ENCODE measurements around the gene TEX9.

The TEX9 gene

GRCh38 chr15:56456229-56456628 is 91.0 kb downstream of the TEX9 start:
- no peak for DNase-seq

- no peak for DNase-seq
Measured at GRCh38 chr15:56459096-56459495, 93.9 kb downstream of the TEX9 start.

GRCh38 chr15:56460071-56460470 is 94.8 kb downstream of the TEX9 start:
- DNase-seq, result no peak

DNA sequence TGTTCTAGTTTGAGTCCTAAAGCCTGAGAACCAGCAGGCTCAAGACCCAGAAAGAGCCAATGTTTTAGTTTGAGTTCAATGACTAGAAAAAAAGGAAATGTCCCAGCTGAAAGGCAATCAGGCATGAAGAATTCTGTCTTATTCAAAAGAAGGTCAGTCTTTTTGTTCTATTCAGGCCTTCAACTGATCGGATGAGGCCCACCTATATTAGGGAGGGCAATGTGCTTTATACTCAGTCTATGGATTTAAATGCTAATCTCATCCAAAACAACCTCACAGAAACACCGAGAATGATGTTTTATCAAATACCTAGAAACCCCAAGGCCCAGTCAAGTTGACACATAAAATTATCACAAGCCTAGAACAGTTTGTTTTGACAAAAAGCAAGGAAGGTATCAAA is 95.7 kb downstream of the TEX9 start:
- no peak for DNase-seq

DNA sequence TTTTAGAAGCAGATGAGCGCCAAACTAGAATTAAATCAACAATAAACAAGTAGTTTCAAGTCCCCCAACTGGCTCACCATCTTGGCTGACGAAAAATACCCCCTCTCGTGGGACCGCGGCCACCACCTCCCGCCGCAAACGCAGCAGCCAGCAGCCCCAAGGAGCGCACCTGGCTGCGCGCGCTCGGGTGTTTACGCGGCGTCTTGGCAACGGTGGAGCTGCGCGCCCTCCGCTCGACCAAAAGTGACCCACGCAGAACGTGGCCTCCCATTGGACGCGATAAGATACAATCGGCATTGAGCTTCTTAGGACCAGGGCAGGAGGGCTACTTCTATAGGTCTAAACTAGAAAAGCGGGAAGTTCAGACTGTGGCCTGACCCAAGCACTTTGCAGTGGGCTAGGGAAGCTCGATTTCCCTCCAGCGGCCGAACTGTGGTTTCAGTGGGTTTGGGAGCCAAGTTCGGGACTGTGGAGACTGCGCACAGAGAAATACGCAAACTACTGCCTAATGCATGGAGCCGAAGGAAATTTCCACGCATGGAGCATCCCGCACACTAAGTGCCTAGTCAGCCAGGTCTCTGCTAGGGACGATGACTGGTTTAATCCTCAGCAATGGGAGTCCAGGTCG is 99.8 kb downstream of the TEX9 start, which contains the start of gene MNS1:
Gene MNS1, minus strand, starts transcription at position 245 of the 628 bp plus-strand sequence. Its CDS starts 165 bp downstream, at position 80.
- no peak for DNase-seq

DNA sequence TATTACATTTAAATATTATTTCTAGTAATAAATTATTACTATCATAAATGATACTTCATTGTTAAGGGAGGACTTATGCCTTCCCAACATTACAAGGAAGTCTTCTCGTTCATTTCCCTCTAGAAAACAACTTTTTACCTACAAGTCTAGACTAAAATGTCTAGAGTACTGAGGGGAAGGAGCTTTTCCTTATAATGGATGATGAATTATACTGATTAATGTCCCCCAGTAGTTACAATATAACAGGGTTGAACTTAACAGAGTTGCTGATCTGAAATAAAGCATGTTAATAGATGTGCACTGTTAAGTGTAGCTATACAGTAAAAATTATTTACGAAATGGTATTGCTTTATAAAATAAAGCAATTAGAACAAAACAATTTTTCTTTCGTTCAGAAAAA is 102.4 kb downstream of the TEX9 start:
- DNase-seq, result no peak

DNA sequence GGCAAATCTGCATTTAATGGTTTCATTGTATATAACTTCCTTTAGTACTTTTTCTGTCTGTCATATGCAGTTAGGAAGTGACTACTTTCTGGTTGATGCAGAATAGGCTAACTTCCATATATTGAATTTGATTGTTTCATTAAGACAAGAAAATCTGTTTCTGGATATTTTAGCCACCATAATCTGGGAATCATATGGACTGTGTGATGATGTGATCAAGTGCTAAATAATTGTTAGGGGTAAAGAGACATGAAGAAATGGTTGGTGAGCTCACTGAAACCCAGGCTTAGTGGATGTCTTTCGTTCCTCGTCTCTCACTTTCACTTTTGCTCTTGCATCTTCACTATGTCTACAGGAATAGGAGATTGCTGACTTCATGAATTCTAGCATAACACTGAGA is 103.2 kb downstream of the TEX9 start:
- DNase-seq, result no peak

- no peak for DNase-seq
Measured at GRCh38 chr15:56469483-56469882, 104.3 kb downstream of the TEX9 start.

DNA sequence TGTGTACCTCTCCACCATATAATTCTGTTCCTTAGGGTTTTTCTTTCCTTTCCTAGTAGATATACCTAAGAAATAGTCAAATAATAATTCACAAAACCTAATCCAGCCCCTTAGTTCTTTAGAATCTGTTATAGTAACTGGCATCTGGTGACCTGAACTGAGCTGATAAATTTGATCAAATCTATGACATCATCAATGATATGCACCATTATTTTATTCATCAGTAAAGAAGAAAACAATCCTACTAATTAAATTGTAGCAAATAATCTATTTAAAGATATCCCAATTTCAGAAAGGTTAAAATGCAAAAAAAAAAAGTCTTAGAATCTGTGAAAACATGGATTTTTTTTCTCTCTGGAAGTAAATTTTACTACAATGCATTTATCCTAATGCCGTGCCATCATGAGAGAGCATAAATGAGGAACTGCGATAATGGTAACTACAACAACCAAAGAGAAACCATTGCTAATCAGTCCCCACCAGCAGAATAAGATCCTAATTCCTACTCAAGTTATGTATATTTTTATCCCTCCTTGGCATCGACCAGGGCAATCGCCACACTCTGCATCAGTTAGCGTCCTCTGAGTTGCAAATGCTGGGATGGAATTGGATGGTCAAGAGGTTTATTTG is 106.3 kb downstream of the TEX9 start:
- no peak for DNase-seq

- DNase-seq, result no peak
Measured at GRCh38 chr15:56472278-56472677, 107.1 kb downstream of the TEX9 start.

DNA sequence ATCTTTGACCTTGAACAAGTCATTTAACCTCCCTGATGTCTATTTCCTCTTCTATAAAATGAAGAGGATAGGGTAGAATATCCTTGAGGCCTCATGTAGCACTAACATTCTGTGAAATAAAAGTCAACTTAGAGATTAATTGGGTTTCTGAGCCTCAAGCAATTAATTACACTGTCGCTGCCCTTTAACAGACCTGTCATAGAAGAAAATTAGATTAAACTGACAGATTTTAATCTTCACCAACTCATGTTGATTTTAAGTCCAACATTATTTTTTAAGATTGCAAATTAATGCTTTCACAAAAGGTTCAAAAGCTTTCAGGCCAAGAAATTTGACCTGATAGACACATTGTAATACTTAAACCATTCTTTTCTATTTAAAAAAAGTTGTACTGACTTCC is 107.8 kb downstream of the TEX9 start:
- DNase-seq, result no peak

DNA sequence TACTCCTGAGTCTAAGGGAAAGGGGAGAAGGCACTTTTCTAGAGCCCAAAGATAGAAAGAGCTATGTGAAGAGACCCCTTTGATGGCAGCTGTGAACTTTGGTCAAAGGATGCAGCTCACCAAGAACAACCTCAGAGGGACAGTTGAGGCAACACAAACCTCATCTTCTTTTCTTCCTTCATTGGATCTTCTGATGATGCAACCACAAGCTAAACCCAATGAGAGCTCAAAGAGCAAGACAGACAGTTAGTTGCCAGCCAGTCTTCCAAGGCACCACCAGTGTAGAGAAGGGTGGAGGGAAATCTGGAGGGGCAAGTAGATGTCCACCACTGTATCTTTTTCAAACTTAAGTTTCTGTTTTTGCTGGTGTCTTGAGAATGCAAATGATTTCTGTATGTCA is 110.1 kb downstream of the TEX9 start:
- no peak for DNase-seq

Measured in activated CD4-positive, alpha-beta T cell treated with anti-CD3 and anti-CD28 coated beads for 1 hour (primary cell).